ENCODE results near the gene CD151. TPM values are rescaled to one million over a fixed set of nuclear protein-coding genes. Genes with fewer than 3 reads are reported as not detected.

The CD151 gene
- total RNA-seq, 1 donor from 2014 or later = 154 TPM

DNA sequence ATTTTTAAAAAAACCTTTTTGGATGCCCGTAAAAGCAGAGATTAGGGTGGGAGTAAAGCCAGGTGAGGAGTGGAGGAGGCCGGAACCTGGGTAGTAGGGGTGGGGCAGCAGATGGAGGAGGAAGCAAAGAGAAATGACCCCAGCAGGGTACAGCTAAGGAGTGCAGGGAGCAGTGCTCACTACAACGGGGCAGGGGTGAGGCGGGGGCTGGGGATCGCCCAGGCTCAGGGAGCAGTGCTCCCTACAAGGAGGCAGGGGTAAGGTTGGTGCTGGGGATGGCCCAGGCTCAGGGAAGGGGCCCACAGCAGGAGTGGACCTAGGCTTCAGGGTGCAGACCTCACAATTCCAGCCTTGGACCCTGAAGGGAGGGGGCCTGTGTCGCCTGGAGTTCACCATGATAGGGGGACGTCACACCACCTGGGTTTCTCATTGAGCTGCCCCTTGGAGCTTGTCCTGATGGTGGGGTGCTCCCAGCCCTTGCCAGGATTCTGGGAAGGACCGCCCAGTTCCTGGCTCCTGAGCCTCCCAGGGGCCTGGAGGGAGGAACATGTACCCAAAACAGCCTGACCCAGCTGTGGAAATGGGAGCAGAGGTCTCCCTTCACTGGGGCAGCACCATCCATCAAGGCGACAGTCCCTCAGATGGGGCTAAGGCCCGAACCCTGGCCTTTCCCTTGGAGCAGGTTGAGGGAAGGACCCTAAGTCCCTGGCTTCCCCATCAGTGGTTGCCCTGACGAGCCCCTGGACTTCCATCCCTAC, 16.9 kb upstream of the CD151 start:
- TF ChIP-seq, protein P1, sequence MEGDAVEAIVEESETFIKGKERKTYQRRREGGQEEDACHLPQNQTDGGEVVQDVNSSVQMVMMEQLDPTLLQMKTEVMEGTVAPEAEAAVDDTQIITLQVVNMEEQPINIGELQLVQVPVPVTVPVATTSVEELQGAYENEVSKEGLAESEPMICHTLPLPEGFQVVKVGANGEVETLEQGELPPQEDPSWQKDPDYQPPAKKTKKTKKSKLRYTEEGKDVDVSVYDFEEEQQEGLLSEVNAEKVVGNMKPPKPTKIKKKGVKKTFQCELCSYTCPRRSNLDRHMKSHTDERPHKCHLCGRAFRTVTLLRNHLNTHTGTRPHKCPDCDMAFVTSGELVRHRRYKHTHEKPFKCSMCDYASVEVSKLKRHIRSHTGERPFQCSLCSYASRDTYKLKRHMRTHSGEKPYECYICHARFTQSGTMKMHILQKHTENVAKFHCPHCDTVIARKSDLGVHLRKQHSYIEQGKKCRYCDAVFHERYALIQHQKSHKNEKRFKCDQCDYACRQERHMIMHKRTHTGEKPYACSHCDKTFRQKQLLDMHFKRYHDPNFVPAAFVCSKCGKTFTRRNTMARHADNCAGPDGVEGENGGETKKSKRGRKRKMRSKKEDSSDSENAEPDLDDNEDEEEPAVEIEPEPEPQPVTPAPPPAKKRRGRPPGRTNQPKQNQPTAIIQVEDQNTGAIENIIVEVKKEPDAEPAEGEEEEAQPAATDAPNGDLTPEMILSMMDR (IDR thresholded peaks at IDR 0.05; ENCODE audit: unreplicated experiment) = no peak
- no peak for DNase-seq (ENCODE audit: low spot score, unreplicated experiment)
- Mint-ChIP-seq H3K27me3 (no peaks in the 10 kb centered on the region), H3K4me1 (ENCODE audit: low read depth) (peaks cover 5% of the 10 kb centered on the region), H3K9me3 (ENCODE audit: low read depth) (no peaks in the 10 kb centered on the region), H3K4me3 (ENCODE audit: low read depth) (no peak overlapping the region), H3K36me3 (ENCODE audit: insufficient read depth) (peaks cover 8% of the 10 kb centered on the region), H3K27ac (no peak overlapping the region)

DNA sequence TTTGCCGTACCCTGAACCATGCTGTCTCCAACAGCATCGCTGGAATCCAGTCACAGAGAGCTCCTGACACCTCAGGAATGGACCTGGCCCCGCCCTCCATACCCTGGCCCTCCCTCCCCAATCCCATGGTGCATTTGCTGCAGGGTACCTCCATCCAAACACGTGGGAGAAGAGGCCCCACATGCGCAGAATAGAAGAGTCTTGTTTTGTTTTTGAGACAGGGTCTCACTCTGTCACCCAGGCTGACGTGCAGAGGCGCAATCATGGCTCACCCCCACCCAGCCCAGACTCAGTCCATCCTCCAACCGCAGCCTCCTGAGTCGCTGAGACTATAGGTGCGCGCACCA, 16.3 kb upstream of the CD151 start:
- Mint-ChIP-seq H3K27ac (no peak overlapping the region), H3K4me3 (ENCODE audit: low read depth) (no peak overlapping the region), H3K4me1 (ENCODE audit: low read depth) (peaks cover 2% of the 10 kb centered on the region), H3K9me3 (ENCODE audit: low read depth) (no peaks in the 10 kb centered on the region), H3K36me3 (ENCODE audit: insufficient read depth) (peaks cover 5% of the 10 kb centered on the region), H3K27me3 (no peaks in the 10 kb centered on the region)
- TF ChIP-seq, protein P1 (IDR thresholded peaks at IDR 0.05; ENCODE audit: unreplicated experiment) = no peak
- no peak for DNase-seq (ENCODE audit: low spot score, unreplicated experiment)

DNA sequence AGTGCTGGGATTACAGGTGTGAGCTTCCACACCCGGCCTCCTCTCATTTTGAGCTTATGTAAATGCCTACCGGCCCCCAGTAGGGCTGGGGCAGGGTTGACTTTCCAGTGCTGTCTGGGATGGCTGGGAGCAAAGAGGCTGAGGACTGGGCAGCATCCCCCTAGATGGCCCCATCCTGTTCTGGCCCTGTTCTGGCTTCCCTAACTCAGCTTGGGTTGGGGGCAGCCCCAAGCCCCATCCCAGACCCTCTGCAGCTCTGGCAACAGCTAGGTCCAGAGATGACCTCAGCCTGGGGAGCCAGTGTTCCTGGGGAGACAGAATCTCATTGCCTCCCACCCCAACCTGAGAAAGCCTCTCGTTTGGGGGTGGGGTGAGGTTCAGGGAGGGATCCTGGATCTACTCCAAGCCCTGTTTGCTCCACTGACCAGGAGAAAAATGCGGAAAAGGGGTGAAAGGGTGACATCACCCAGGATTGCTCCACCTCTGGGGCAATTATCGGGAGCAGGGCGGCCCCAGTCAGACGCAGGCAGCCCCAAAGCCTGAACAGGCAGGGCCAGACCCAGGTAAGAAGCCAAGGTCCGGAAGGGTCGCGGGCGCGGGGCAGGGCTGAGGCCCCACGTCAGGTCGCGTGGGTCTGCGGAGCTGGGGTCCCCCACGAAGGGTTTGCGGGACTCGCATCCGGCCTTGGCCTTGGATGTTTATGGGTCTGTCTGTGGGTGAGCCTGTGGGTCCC, 14.2 kb upstream of the CD151 start, which contains the start of gene PNPLA2:
TSS of gene PNPLA2 (plus strand) at position 519 of the 733 bp plus-strand sequence. CDS start 805 bp downstream, outside the sequence.
- Mint-ChIP-seq H3K36me3 (ENCODE audit: insufficient read depth) (peaks cover 4% of the 10 kb centered on the region), H3K27ac (peak within 1 kb of the TSS; percentile 56), H3K4me3 (ENCODE audit: low read depth) (peak within 1 kb of the TSS; percentile 77), H3K4me1 (ENCODE audit: low read depth) (peaks cover 2% of the 10 kb centered on the region), H3K9me3 (ENCODE audit: low read depth) (no peaks in the 10 kb centered on the region), H3K27me3 (no peaks in the 10 kb centered on the region)
- TF ChIP-seq, protein P1 (IDR thresholded peaks at IDR 0.05; ENCODE audit: unreplicated experiment) = no peak
- DNase-seq (ENCODE audit: low spot score, unreplicated experiment) = no peak

DNA sequence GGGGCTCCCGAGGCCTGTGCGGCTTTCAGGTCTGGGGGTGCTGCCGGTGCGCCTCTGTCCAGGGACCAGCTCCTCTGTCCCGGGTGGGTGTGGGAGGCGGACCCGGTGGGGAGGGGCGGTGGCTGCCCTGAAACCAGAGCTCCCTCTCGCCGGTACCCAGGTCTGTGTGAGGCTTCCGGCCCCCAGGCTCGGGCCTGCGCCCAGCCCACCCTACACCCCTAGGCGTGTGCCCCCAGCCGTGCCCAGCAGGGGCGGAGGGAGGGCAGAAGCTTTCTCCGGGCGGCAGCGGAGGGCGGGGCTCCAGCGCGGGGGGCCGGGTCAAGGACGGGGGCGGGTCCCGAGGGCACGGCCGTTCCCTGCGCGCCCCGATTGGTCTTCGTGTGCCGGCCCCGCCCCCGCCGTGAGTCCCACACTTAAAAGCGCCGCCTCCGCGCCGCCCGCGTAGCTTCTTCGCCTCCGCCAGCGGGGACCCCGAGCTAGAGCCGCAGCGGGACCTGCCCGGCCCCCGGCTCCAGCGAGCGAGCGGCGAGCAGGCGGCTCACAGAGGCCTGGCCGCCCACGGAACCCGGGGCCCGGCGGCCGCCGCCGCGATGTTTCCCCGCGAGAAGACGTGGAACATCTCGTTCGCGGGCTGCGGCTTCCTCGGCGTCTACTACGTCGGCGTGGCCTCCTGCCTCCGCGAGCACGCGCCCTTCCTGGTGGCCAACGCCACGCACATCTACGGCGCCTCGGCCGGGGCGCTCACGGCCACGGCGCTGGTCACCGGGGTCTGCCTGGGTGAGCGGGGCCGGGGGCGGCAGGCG, 13.4 kb upstream of the CD151 start:
- H3K9me3 Mint-ChIP-seq (ENCODE audit: low read depth) = no peaks in the 10 kb centered on the region
- H3K36me3 Mint-ChIP-seq (ENCODE audit: insufficient read depth) = peaks cover 2% of the 10 kb centered on the region
- peak overlapping the region; percentile 77 for H3K4me3 Mint-ChIP-seq (ENCODE audit: low read depth)
- H3K4me1 Mint-ChIP-seq (ENCODE audit: low read depth) = peaks cover 2% of the 10 kb centered on the region
- DNase-seq (ENCODE audit: low spot score, unreplicated experiment) = peak; percentile 83
- no peaks in the 10 kb centered on the region for H3K27me3 Mint-ChIP-seq
- TF ChIP-seq, protein P1 (IDR thresholded peaks at IDR 0.05; ENCODE audit: unreplicated experiment) = peak; percentile 26
- H3K27ac Mint-ChIP-seq = no peak overlapping the region

Measured in progenitor cell of endocrine pancreas (in vitro differentiated cells).